HepG2 (cell line): Measurements from ENCODE around the gene TFF2. TPM values are rescaled to one million over a fixed set of nuclear protein-coding genes. Genes with fewer than 3 reads are reported as not detected.

ENCODE experiments used
- ARHGAP35 ChIP-seq: sonication (generic); formaldehyde crosslinking; IDR thresholded peaks from 2 replicates; pipeline ENCODE4 v1.9.0; 2022; ENCODE audit warnings: mild to moderate bottlenecking, inconsistent platforms, moderate library complexity, missing genetic modification reagents, borderline replicate concordance
- HIVEP1 ChIP-seq: sonication (generic); formaldehyde crosslinking; IDR thresholded peaks from 2 replicates; pipeline ENCODE4 v1.4.0; 2020; ENCODE audit warnings: mild to moderate bottlenecking, missing genetic modification reagents
- NFIC ChIP-seq: IDR thresholded peaks from 2 replicates; pipeline ENCODE4 v1.6.1; 2012; ENCODE audit warnings: mild to moderate bottlenecking, low read length, inconsistent platforms
- ZFYVE20 ChIP-seq: sonication (generic); formaldehyde crosslinking; IDR thresholded peaks from 2 replicates; pipeline ENCODE4 v1.8.0; 2023; ENCODE audit warnings: low read depth, mild to moderate bottlenecking, moderate library complexity, missing genetic modification reagents, borderline replicate concordance
- ZNF30 ChIP-seq: sonication (generic); formaldehyde crosslinking; IDR thresholded peaks from 2 replicates; pipeline ENCODE4 v1.5.0; 2020; ENCODE audit warnings: mild to moderate bottlenecking, missing genetic modification reagents
- polyA plus RNA-seq, 8 experiments: library from polyadenylated mRNA; depleted of rRNA in 3 of 8; stranded (reverse) in 7 of 8; unstranded in 1 of 8; fragments of >200 nt; fragmentation: Illumina TruSeq in 4 of 8; extraction: Trizol in 4 of 8; gene quantifications; 2 replicates each; pipeline versions ENCODE4 v1.2.1 to v1.2.3, GENCODE V29; 2011 to 2016; ENCODE audit warnings: low read depth in 4 of 8, missing spikeins in 1 of 8, mixed read lengths in 1 of 8; ENCODE audit not compliant: insufficient read depth in 1 of 8
- total RNA-seq, 5 experiments: library from RNA; depleted of rRNA; stranded (reverse); fragments of >200 nt; fragmentation: Illumina TruSeq; extraction: Trizol; gene quantifications; 2 replicates each; pipeline ENCODE4 v1.2.3, GENCODE V29; 2016; ENCODE audit warnings: low read depth in 1 of 5
- TF ChIP-seq, protein P1 (sequence below): sonication (generic); formaldehyde crosslinking; IDR thresholded peaks from 2 replicates; pipeline ENCODE4 v1.4.0; 2020; ENCODE audit warnings: missing genetic modification reagents
- TF ChIP-seq, protein P2 (sequence below): sonication (generic); formaldehyde crosslinking; conservative IDR thresholded peaks from 2 replicates; pipeline ENCODE4 v1.8.0; 2022; ENCODE audit warnings: low read depth, missing genetic modification reagents

Gene TFF2
- total and polyA plus RNA-seq, 2 of the 13 experiments (the other 11 are each of a cell fraction or from before 2014, with no cell fraction given) = 1.5 TPM; not detected in 1

DNA sequence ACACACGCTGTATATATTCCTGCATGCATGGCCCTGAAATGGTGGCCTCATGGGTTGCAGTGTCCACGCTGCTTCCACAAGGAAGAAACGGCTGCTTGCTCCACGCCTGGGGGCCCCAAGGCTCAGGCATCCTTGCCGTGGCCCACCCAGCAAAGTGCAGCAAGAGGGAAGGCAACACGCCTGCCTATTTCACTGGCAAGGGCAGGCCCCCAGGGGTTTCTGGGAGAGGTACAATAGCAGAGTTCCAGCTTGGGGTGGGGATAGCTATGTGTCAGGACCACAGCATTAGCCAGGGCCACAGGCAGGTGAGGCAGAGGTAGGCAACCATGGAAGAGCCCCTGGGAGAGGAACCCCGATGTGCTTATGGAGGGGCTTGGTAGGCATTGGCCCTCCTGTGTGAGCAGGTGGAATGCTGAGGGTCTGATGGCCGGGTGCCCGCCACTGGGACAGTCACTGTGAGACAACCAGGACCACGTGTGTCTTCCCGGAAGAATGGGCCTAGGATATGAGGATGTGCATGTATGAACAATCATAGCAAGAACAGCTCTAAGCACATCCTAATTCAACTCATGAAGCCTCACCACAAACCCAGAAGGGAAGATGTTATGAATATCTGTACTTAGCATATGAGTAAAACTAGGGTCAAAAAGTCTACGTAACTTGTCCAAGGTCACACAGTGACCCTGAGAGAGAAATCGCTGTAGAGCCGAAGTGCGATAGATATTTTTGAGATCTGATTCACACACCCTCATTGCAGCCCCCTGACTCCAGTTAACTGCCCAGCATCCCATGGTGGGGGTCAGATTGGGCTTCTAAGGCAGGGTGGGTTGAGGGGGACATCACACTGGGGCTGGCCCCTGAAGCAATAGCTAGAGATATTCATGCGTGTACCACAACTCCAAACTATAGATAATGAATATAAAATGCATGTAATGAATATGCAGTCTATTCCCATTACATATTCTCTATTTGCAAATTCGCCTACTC is 11.8 kb downstream of the TFF2 start (continued):
- TF ChIP-seq, protein P1, sequence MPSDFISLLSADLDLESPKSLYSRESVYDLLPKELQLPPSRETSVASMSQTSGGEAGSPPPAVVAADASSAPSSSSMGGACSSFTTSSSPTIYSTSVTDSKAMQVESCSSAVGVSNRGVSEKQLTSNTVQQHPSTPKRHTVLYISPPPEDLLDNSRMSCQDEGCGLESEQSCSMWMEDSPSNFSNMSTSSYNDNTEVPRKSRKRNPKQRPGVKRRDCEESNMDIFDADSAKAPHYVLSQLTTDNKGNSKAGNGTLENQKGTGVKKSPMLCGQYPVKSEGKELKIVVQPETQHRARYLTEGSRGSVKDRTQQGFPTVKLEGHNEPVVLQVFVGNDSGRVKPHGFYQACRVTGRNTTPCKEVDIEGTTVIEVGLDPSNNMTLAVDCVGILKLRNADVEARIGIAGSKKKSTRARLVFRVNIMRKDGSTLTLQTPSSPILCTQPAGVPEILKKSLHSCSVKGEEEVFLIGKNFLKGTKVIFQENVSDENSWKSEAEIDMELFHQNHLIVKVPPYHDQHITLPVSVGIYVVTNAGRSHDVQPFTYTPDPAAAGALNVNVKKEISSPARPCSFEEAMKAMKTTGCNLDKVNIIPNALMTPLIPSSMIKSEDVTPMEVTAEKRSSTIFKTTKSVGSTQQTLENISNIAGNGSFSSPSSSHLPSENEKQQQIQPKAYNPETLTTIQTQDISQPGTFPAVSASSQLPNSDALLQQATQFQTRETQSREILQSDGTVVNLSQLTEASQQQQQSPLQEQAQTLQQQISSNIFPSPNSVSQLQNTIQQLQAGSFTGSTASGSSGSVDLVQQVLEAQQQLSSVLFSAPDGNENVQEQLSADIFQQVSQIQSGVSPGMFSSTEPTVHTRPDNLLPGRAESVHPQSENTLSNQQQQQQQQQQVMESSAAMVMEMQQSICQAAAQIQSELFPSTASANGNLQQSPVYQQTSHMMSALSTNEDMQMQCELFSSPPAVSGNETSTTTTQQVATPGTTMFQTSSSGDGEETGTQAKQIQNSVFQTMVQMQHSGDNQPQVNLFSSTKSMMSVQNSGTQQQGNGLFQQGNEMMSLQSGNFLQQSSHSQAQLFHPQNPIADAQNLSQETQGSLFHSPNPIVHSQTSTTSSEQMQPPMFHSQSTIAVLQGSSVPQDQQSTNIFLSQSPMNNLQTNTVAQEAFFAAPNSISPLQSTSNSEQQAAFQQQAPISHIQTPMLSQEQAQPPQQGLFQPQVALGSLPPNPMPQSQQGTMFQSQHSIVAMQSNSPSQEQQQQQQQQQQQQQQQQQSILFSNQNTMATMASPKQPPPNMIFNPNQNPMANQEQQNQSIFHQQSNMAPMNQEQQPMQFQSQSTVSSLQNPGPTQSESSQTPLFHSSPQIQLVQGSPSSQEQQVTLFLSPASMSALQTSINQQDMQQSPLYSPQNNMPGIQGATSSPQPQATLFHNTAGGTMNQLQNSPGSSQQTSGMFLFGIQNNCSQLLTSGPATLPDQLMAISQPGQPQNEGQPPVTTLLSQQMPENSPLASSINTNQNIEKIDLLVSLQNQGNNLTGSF (CRISPR knock-in tag) = no peak
- no peak for TF ChIP-seq HIVEP1 (CRISPR knock-in tag)
- no peak for TF ChIP-seq ZNF30 (CRISPR knock-in tag)
- TF ChIP-seq NFIC = no peak
- TF ChIP-seq ZFYVE20 = no peak
- TF ChIP-seq ARHGAP35 (CRISPR knock-in tag) = no peak
- TF ChIP-seq, protein P2, sequence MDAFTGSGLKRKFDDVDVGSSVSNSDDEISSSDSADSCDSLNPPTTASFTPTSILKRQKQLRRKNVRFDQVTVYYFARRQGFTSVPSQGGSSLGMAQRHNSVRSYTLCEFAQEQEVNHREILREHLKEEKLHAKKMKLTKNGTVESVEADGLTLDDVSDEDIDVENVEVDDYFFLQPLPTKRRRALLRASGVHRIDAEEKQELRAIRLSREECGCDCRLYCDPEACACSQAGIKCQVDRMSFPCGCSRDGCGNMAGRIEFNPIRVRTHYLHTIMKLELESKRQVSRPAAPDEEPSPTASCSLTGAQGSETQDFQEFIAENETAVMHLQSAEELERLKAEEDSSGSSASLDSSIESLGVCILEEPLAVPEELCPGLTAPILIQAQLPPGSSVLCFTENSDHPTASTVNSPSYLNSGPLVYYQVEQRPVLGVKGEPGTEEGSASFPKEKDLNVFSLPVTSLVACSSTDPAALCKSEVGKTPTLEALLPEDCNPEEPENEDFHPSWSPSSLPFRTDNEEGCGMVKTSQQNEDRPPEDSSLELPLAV (CRISPR knock-in tag) = no peak
